ENCODE data around the gene COG1. TPM values are rescaled to one million over a fixed set of nuclear protein-coding genes. Genes with fewer than 3 reads are reported as not detected.

COG1 gene
- total RNA-seq, 1 experiment from 2014 or later: 26.5 TPM

DNA sequence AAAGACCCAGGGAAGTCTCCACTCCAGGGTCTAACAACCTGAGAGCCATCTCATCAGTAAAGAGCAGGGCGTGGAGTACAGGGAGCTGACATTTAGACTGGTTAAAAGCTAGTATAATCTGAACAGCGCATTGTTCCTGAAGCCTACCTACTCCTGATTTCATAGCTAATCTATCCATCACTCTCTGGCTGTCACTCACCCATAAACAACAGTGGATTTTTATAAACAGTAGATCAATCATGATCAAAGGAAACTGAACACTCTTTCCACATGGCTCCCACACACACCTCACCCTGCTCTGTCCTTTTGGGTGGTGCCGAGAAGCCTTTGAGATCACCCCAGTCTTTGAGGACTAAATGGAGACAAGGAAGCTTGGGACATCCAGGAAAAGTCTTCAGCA, 13.0 kb upstream of the COG1 start:
- Histone ChIP-seq H3K4me1 (ENCODE audit: insufficient read depth, low read length) (no peaks in the 10 kb centered on the region), H3K18ac (ENCODE audit: insufficient read length, low read depth, low read length) (no peak overlapping the region), H4K5ac (ENCODE audit: insufficient read length, low read depth, low read length) (no peak overlapping the region), H4K8ac (replicated peaks; ENCODE audit: insufficient read length, low read depth, low read length) (no peak overlapping the region), H3K4me2 (ENCODE audit: insufficient read depth, insufficient read length, low read length) (no peak overlapping the region), H2AK5ac (ENCODE audit: insufficient read length, low read length) (no peak overlapping the region), H3K9ac (ENCODE audit: extremely low read depth, insufficient read length, low read length) (no peak overlapping the region), H3K27me3 (ENCODE audit: insufficient read depth, low read length) (no peaks in the 10 kb centered on the region), H3K79me1 (ENCODE audit: insufficient read depth, low read depth, low read length, poor library complexity, severe bottlenecking) (no peaks in the 10 kb centered on the region), H3K23ac (ENCODE audit: insufficient read length, low read depth, low read length) (no peak overlapping the region), H2BK20ac (ENCODE audit: low read depth, low read length, poor library complexity, severe bottlenecking) (no peak overlapping the region), H2BK15ac (ENCODE audit: low read depth, low read length) (no peak overlapping the region), H2AFZ (ENCODE audit: low read length) (no peak overlapping the region), H3K79me2 (ENCODE audit: insufficient read depth, low read length) (no peaks in the 10 kb centered on the region), H3K14ac (ENCODE audit: insufficient read depth, low read length) (no peak overlapping the region), H3K27ac (ENCODE audit: insufficient read length, low read depth, low read length) (no peak overlapping the region), H4K91ac (ENCODE audit: insufficient read length, low read depth, low read length) (no peak overlapping the region), H3T11ph (ENCODE audit: low read length) (no peak overlapping the region), H3K23me2 (ENCODE audit: insufficient read length, low read depth, low read length, poor library complexity, severe bottlenecking) (no peaks in the 10 kb centered on the region), H3K9me3 (ENCODE audit: control insufficient read depth, low read depth, low read length) (no peaks in the 10 kb centered on the region), H4K20me1 (ENCODE audit: control insufficient read depth, insufficient read depth, insufficient read length) (no peaks in the 10 kb centered on the region), H3K56ac (ENCODE audit: insufficient read length, low read depth, low read length) (no peak overlapping the region), H3K4ac (ENCODE audit: low read depth, low read length) (no peak overlapping the region), H2BK120ac (ENCODE audit: low read depth, low read length, poor library complexity, severe bottlenecking) (no peak overlapping the region), H2BK12ac (ENCODE audit: insufficient read length, low read depth, low read length) (no peak overlapping the region), H2BK5ac (ENCODE audit: insufficient read length, low read length) (no peak overlapping the region)
- no peak for TF ChIP-seq CTCF (conservative IDR thresholded peaks at IDR 0.05)
- no peak for DNase-seq
- Mint-ChIP-seq H3K9me3 (no peaks in the 10 kb centered on the region), H3K27me3 (ENCODE audit: low read depth) (no peaks in the 10 kb centered on the region), H3K4me1 (no peaks in the 10 kb centered on the region), H3K4me3 (no peak overlapping the region), H3K36me3 (ENCODE audit: insufficient read depth in 1 of 3, low read depth in 3 of 3) (peaks cover 3 to 7% (median 6%) of the 10 kb centered on the region in 3 experiments; a peak in 4 of 7 replicates), H3K27ac (peak overlapping the region in 1 of 3 experiments; percentile 77; a peak in 2 of 7 replicates)
- WGBS (ENCODE audit: extremely low coverage, insufficient read length, low lambda C conversion rate): no CpG with 5 or more reads among the region's 3 CpGs
